DND-41 (cell line): Measurements from ENCODE around the gene IL20RB.

ENCODE experiments used
- CTCF ChIP-seq: IDR thresholded peaks from 2 replicates; pipeline ENCODE4 v1.5.1; 2012; ENCODE audit warnings: borderline replicate concordance, low read length, moderate library complexity, mild to moderate bottlenecking; ENCODE audit not compliant: poor library complexity, severe bottlenecking; ENCODE audit errors: extremely low read depth
- EZH2 ChIP-seq: IDR thresholded peaks from 3 replicates; pipeline ENCODE4 v1.6.1; 2012; ENCODE audit warnings: borderline replicate concordance, low read depth, mild to moderate bottlenecking, moderate library complexity, low read length, inconsistent platforms; ENCODE audit not compliant: severe bottlenecking

- TF ChIP-seq CTCF (no peak), EZH2 (no peak)
These were observed 89.5 kb downstream of the IL20RB start for GRCh38 chr3:137047240-137047639.
